Karpas-422 (cell line): ENCODE data around the gene HSD17B11. TPM values are rescaled to one million over a fixed set of nuclear protein-coding genes. Genes with fewer than 3 reads are reported as not detected.
"Not testable (repeated sequence)": the region's sequence is repeated elsewhere in the genome, so short reads cannot be mapped to it uniquely, and the experiment has no call there.

Experiments used
- DNase-seq: peaks from one replicate; pipeline ENCODE4 v3.0.0-alpha.2; 2015
- H2AFZ ChIP-seq: fragments of 200-600 bp; sonication (generic); 2 replicates; pipeline ENCODE4 v1.6.1; 2014; ENCODE audit warnings: antibody characterized with exemption, low read length, mixed read lengths
- H3K27ac ChIP-seq: fragments of 200-600 bp; sonication (generic); 2 replicates; pipeline ENCODE4 v1.5.1; 2014; ENCODE audit warnings: mild to moderate bottlenecking, low read length, moderate library complexity
- H3K27me3 ChIP-seq: fragments of 200-600 bp; sonication (generic); 2 replicates; pipeline ENCODE4 v1.6.1; 2014; ENCODE audit warnings: low read length, mixed read lengths
- H3K36me3 ChIP-seq: fragments of 200-600 bp; sonication (generic); 2 replicates; pipeline ENCODE4 v1.6.1; 2014; ENCODE audit warnings: low read length, mixed read lengths; ENCODE audit not compliant: insufficient read depth
- H3K4me1 ChIP-seq: fragments of 200-600 bp; sonication (generic); 2 replicates; pipeline ENCODE4 v1.6.1; 2014; ENCODE audit warnings: mild to moderate bottlenecking, low read length, mixed read lengths
- H3K4me2 ChIP-seq: fragments of 200-600 bp; sonication (generic); 2 replicates; pipeline ENCODE4 v1.6.1; 2014; ENCODE audit warnings: low read length, low read depth, mild to moderate bottlenecking; ENCODE audit not compliant: poor library complexity, severe bottlenecking
- H3K4me3 ChIP-seq: fragments of 200-600 bp; sonication (generic); 2 replicates; pipeline ENCODE4 v1.5.1; 2014; ENCODE audit warnings: mild to moderate bottlenecking, antibody characterized with exemption, low read length, mixed read lengths
- H3K79me2 ChIP-seq: fragments of 200-600 bp; sonication (generic); 2 replicates; pipeline ENCODE4 v1.6.1; 2014; ENCODE audit warnings: mild to moderate bottlenecking, low read length, mixed read lengths
- H3K9ac ChIP-seq: fragments of 200-600 bp; sonication (generic); 2 replicates; pipeline ENCODE4 v1.6.0; 2014; ENCODE audit warnings: low read length
- H3K9me2 ChIP-seq: fragments of 200-600 bp; sonication (generic), shearing (Covaris generic); replicated peaks from 2 replicates; pipeline ENCODE4 v1.6.0; 2014; ENCODE audit warnings: mild to moderate bottlenecking, low read length, moderate library complexity; ENCODE audit not compliant: insufficient read depth
- H3K9me3 ChIP-seq: fragments of 300-700, 200-600 bp; sonication (generic); 2 replicates; pipeline ENCODE4 v1.6.1; 2014; ENCODE audit warnings: low read length, mixed read lengths
- H4K20me1 ChIP-seq: fragments of 200-600 bp; sonication (generic); 2 replicates; pipeline ENCODE4 v1.6.1; 2014; ENCODE audit warnings: mild to moderate bottlenecking, antibody characterized with exemption, low read length, low read depth; ENCODE audit not compliant: insufficient read depth
- total RNA-seq: library from RNA; depleted of rRNA; stranded (reverse); fragments of >200 nt; shearing (Covaris generic); gene quantifications from 2 replicates; pipeline ENCODE4 v1.2.3, GENCODE V29; 2014; ENCODE audit warnings: low replicate concordance

HSD17B11 gene
- total RNA-seq, 1 experiment from 2014 or later, result 31.0 TPM

DNA sequence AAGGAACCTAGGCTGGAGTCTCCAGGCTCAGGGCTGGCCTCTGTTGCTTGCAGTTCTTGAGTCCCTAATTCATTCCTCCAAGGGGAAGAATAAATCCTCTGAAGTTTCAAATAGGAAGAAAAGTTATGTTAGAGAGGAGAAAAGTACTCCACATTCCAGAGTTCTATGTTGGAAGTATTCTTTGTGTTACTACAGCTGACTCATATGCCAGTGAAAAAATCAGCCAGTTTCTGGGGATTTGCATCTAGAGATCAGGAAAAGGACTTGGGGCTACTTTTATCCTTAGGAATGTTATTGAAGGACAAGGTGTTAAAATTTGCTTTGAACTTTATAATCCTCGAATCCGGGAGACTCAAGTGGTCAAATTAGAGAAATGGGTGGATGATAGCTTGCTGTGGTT is 19.7 kb upstream of the HSD17B11 start:
- no peak overlapping the region for H3K27ac ChIP-seq
- no peak overlapping the region for H2AFZ ChIP-seq
- no peaks in the 10 kb centered on the region for H3K9me2 ChIP-seq
- no peak overlapping the region for H3K4me2 ChIP-seq
- DNase-seq, result peak; percentile 22
- no peaks in the 10 kb centered on the region for H3K9me3 ChIP-seq
- H3K27me3 ChIP-seq, result peaks cover 3% of the 10 kb centered on the region; the same call in 1 of the 2 replicates
- H3K4me1 ChIP-seq, result peaks cover 7% of the 10 kb centered on the region; the same call in 1 of the 2 replicates
- no peaks in the 10 kb centered on the region for H4K20me1 ChIP-seq
- H3K9ac ChIP-seq, result no peak overlapping the region
- H3K4me3 ChIP-seq, result no peak overlapping the region
- H3K79me2 ChIP-seq, result no peaks in the 10 kb centered on the region
- no peaks in the 10 kb centered on the region for H3K36me3 ChIP-seq

DNA sequence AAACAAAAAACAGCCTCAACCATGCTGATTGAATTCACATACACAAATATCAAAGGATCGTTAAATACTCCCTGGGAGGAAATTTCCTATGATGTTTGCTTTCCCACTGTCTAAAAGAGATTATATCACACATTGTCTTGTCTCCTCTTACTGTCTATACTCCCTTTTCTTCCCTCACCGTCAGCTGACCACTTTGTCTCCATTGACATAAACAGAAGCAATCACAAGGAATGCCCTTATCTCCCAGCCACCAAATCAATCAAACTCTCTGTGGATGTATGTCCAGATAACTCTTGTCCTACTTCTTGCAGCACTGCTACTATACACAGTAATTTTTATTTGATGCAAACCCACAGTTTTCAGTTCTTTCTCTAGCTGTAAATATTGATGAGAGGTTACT is 19.2 kb upstream of the HSD17B11 start:
- Histone ChIP-seq H3K4me1 (peaks cover 7% of the 10 kb centered on the region; the same call in 1 of the 2 replicates), H3K27ac (no peak overlapping the region), H4K20me1 (no peaks in the 10 kb centered on the region), H3K9ac (no peak overlapping the region), H3K9me2 (no peaks in the 10 kb centered on the region), H3K9me3 (no peaks in the 10 kb centered on the region), H3K36me3 (no peaks in the 10 kb centered on the region), H3K27me3 (peaks cover 3% of the 10 kb centered on the region; the same call in 1 of the 2 replicates), H3K4me3 (no peak overlapping the region), H3K4me2 (no peak overlapping the region), H2AFZ (no peak overlapping the region), H3K79me2 (no peaks in the 10 kb centered on the region)
- DNase-seq, result no peak

DNA sequence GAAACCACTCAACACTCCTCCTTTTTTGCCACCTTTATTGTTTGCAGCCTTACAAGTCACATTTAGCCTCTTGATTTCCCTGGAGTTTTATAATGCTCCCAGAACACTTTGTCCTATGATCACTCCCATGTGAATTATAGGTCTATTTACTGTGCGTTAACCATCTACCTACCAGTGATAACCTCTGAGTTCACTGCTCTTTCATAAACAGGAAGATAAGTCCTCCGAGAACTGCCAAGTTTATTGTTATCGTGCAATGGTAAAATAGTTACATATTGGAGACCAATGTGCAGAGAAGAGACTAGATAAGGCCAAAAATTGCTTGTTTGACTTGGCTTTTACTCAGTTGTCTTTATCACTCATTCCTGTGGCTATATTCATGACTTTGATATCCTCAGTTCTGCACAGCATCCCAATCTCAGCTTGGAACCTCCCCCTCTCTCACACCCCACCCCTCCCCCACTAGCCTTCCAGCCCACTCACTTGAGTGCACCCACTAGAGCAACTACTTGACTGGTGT is 18.5 kb upstream of the HSD17B11 start:
- no peaks in the 10 kb centered on the region for H3K9me3 ChIP-seq
- H3K4me2 ChIP-seq, result no peak overlapping the region
- H3K9ac ChIP-seq, result no peak overlapping the region
- H3K9me2 ChIP-seq, result no peaks in the 10 kb centered on the region
- peaks cover 7% of the 10 kb centered on the region; the same call in 1 of the 2 replicates for H3K4me1 ChIP-seq
- no peaks in the 10 kb centered on the region for H4K20me1 ChIP-seq
- H3K79me2 ChIP-seq, result no peaks in the 10 kb centered on the region
- DNase-seq, result peak; percentile 37
- H3K27ac ChIP-seq, result no peak overlapping the region
- no peak overlapping the region for H3K4me3 ChIP-seq
- no peak overlapping the region for H2AFZ ChIP-seq
- H3K36me3 ChIP-seq, result no peaks in the 10 kb centered on the region
- peaks cover 3% of the 10 kb centered on the region; the same call in 1 of the 2 replicates for H3K27me3 ChIP-seq

DNA sequence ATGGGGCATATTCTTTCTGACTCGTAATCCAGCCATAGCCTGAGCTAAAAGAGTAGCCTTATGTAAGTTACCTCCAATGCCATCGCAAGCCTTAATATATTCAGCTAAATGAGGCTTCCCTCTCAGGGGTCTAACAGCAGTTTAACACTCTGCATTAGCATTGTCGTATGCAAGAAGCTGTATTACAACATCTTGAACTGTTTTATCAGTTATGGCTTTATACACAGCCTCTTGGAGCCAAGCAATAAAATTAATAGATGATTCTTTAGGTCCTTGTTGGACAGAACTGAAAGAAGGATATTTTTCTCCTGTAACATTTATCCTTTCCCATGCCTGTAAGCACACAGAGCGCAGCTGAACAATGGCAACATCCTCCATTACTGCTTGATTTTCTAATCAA is 15.9 kb upstream of the HSD17B11 start:
- DNase-seq, result peak; percentile 19
- not testable (repeated sequence) for H3K4me2 ChIP-seq, H3K27me3 ChIP-seq, H3K36me3 ChIP-seq, H2AFZ ChIP-seq, H3K9ac ChIP-seq, H3K27ac ChIP-seq, H3K9me3 ChIP-seq, H4K20me1 ChIP-seq, H3K9me2 ChIP-seq, H3K4me3 ChIP-seq, H3K79me2 ChIP-seq, H3K4me1 ChIP-seq

DNA sequence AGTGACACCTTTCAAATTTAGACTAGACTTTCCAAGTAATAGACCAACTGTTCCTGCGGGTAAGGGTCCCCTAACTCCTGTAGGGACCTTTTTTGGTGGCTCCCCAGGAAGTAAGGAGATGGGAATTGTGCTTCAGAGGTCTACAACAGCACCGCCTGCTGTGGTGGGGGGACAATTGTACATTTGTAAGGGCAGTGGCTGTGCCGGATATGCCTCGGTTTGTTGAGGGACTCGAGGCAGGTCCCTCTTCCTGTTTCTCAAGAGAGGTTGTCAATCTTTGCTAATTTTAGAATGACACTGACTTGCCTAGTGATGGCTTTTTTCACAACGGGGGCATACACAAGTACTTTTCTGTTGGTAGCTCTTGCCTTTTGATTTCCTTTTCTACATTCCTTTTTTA is 15.5 kb upstream of the HSD17B11 start:
- peak; percentile 64 for DNase-seq
- no peak overlapping the region for H3K4me2 ChIP-seq

DNA sequence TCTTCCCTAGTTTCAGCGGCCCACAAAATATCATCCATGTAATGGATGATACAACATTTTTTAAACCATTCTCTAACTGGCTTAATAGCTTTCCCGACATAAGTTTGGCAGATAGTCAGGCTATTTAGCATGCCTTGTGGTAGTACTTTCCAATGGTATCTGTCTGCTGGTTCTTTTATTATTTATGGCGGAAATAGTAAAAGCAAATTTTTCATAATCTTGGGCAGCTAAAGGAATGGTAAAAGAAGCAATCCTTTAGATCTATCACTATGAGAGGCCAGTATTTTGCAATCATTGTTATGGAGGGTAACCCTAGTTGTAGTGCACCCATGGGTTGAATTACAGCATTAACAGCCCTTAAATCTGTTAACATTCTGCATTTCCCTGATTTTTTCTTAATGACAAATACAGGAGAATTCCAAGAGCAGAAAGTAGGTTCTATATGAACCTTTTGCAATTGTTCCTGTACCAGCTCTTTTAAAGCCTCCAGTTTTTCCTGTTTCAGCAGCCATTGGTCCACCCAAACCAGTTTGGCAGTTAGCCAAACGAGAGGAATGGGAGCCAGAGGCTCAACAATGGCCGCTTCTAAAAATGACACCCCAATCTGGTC is 14.3 kb upstream of the HSD17B11 start:
- peak; percentile 12 for DNase-seq
- Histone ChIP-seq H3K79me2 (no peaks in the 10 kb centered on the region), H3K27me3 (no peaks in the 10 kb centered on the region), H3K9me3 (no peaks in the 10 kb centered on the region), H3K4me1 (peaks cover 7% of the 10 kb centered on the region; the same call in 1 of the 2 replicates), H4K20me1 (no peaks in the 10 kb centered on the region), H2AFZ (no peak overlapping the region), H3K9me2 (no peaks in the 10 kb centered on the region), H3K9ac (no peak overlapping the region), H3K27ac (no peak overlapping the region), H3K4me2 (no peak overlapping the region), H3K4me3 (no peak overlapping the region), H3K36me3 (no peaks in the 10 kb centered on the region)

More for the DNA sequence above, 15.5 kb upstream of the HSD17B11 start:
- H3K4me1 ChIP-seq, result peaks cover 7% of the 10 kb centered on the region; the same call in 1 of the 2 replicates
- H3K9me2 ChIP-seq, result no peaks in the 10 kb centered on the region
- H3K9ac ChIP-seq, result no peak overlapping the region
- H3K79me2 ChIP-seq, result no peaks in the 10 kb centered on the region
- H3K27me3 ChIP-seq, result no peaks in the 10 kb centered on the region
- no peak overlapping the region; the same call in 1 of the 2 replicates for H3K4me3 ChIP-seq
- H4K20me1 ChIP-seq, result no peaks in the 10 kb centered on the region
- H2AFZ ChIP-seq, result no peak overlapping the region
- H3K36me3 ChIP-seq, result no peaks in the 10 kb centered on the region
- no peak overlapping the region for H3K27ac ChIP-seq
- no peaks in the 10 kb centered on the region for H3K9me3 ChIP-seq

DNA sequence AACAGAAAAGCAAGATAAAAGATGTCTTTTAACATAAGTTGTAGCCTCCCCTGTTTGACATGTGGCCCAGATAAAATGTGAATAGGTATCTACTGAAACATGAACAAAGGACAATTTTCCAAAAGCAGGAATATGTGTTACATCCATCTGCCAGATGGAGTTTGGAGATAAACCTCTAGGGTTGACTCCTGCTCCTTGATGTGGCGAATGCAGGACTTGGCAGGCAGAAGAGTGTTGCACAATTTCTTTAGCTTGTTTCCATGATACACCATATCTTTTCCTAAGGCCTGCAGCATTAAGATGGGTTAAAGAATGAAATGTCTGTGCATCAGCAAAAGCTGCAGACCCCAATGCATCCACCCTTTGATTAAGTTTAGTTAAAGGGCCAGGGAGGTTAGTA is 12.7 kb upstream of the HSD17B11 start:
- H3K9me3 ChIP-seq, H3K4me2 ChIP-seq, H3K4me1 ChIP-seq, H4K20me1 ChIP-seq, H3K27ac ChIP-seq, H3K9ac ChIP-seq, H3K36me3 ChIP-seq, H3K4me3 ChIP-seq, H3K27me3 ChIP-seq, H3K79me2 ChIP-seq, H3K9me2 ChIP-seq, H2AFZ ChIP-seq: not testable (repeated sequence)
- DNase-seq, result peak; percentile 10

DNA sequence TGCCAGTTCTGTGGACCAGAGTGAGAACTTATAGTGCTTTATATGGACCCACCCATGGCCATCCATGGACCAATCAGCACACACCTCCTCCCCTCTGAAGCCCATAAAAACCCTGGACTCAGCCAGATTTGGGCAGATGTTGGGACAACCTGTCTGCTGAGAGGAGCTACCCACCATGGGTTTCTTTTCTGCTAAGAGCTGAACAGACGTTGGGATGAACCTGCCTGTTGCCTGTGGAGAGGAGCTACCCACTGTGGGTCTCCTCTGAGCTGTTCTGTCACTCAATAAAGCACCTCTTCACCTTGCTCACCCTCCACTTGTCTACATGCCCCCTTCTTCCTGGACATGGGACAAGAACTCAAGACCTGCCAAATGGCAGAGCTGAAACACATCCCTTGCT is 9.0 kb upstream of the HSD17B11 start:
- no peaks in the 10 kb centered on the region for H3K4me1 ChIP-seq
- H2AFZ ChIP-seq, result no peak overlapping the region
- H4K20me1 ChIP-seq, result no peaks in the 10 kb centered on the region
- no peak overlapping the region for H3K27ac ChIP-seq
- H3K9me2 ChIP-seq, result no peaks in the 10 kb centered on the region
- no peaks in the 10 kb centered on the region for H3K9me3 ChIP-seq
- DNase-seq, result no peak
- no peak overlapping the region for H3K4me2 ChIP-seq
- no peaks in the 10 kb centered on the region for H3K27me3 ChIP-seq
- no peak overlapping the region for H3K9ac ChIP-seq
- no peaks in the 10 kb centered on the region for H3K79me2 ChIP-seq
- H3K4me3 ChIP-seq, result no peak overlapping the region
- H3K36me3 ChIP-seq, result no peaks in the 10 kb centered on the region
